Right atrium auricular region (tissue), 2 donors: ENCODE results near the gene MAFF. TPM values are rescaled to one million over a fixed set of nuclear protein-coding genes. Genes with fewer than 3 reads are reported as not detected.

ENCODE experiments used
- DNase-seq: peaks from one replicate; pipeline ENCODE4 v3.0.0-alpha.2; 2019; ENCODE audit warnings: low spot score
- H3K27ac ChIP-seq, 2 donors: fragments of 200-600 bp; sonication (generic); 1 replicate in 1 of 2; 2 replicates in 1 of 2; pipeline ENCODE4 v1.5.1; 2016 to 2019
- H3K27me3 ChIP-seq, 2 donors: fragments of 200-600 bp; sonication (generic); one replicate each; pipeline versions ENCODE4 v1.5.1 to v1.6.0; 2017 to 2019
- H3K36me3 ChIP-seq: fragments of 200-600 bp; sonication (generic); one replicate; pipeline ENCODE4 v1.5.1; 2016
- H3K4me1 ChIP-seq, 2 donors: fragments of 200-600 bp; sonication (generic); one replicate each; pipeline versions ENCODE4 v1.5.1 to v1.6.0; 2017 to 2019
- H3K4me3 ChIP-seq, 2 donors: fragments of 200-600 bp; sonication (generic); 1 replicate in 1 of 2; 2 replicates in 1 of 2; pipeline ENCODE4 v1.5.1; 2017 to 2019; ENCODE audit warnings: mild to moderate bottlenecking in 1 of 2, moderate library complexity in 1 of 2
- H3K9me3 ChIP-seq, 2 donors: fragments of 200-600 bp; sonication (generic); one replicate each; pipeline ENCODE4 v1.5.1; 2019
- CTCF ChIP-seq, 2 donors: fragments of 200-600 bp; sonication (generic); IDR thresholded peaks; one replicate each; pipeline ENCODE4 v1.5.1; 2019; ENCODE audit warnings: antibody characterized with exemption in 2 of 2
- total RNA-seq, 2 donors: library from RNA; depleted of rRNA; stranded (reverse); fragments of >200 nt; gene quantifications; one replicate each; pipeline ENCODE4 v1.1.0, GENCODE V29; 2016

MAFF gene
- total RNA-seq, 2 donors from 2014 or later: 24.8 to 43.5 TPM

GRCh38 chr22:38228326-38228872, 26.6 kb downstream of the MAFF start:
- Histone ChIP-seq H3K27me3 (no peaks in the 10 kb centered on the region), H3K36me3 (peaks cover 81% of the 10 kb centered on the region), H3K4me3 (no peak overlapping the region), H3K9me3 (no peaks in the 10 kb centered on the region), H3K4me1 (peaks cover 0 to 44% of the 10 kb centered on the region in 2 donors), H3K27ac (peak overlapping the region; percentile 72 to 87)
- TF ChIP-seq CTCF (IDR thresholded peaks at IDR 0.05): no peak
- DNase-seq: no peak

DNA sequence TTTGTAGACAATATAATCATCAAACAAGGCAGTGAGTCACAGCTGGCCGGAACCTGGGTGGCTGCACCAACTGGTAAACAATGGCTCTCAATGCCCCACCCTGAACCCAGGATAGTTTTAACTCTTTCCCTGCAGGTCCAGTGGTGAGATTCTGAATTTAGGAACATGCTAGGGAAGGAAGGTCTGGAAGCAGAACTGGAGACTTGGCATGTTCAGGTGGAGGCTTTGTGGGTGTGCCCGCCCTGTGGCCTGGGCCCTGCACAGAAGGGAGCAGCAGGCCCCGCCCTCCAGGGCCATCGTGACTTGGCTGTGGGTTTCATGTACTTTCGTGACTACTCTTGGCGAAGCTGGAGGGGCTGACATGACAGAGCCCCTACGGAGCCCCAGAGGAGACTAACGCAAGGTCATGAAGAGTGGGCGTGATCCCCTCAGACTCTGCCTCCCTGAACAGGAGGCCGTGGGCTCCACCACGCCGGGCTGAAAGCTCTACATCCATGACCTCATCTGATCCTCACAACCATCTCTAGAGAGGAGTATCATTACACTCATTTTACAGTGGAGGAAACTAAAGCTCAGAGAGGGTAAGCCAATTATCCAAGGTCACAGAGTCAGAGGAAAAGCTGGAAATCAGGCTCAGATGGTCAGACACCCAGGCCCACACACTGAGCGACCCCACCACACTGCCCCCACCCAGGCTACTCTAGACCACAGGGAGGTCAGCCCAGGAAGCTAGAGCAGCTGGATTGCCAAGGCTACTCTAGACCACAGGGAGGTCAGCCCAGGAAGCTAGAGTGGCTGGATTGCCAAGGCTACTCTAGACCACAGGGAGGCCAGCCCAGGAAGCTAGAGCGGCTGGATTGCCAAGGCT, 27.3 kb downstream of the MAFF start:
- H3K27me3 ChIP-seq: no peaks in the 10 kb centered on the region
- peaks cover 0 to 51% of the 10 kb centered on the region in 2 donors for H3K4me1 ChIP-seq
- no peaks in the 10 kb centered on the region for H3K9me3 ChIP-seq
- no peak for TF ChIP-seq CTCF (IDR thresholded peaks at IDR 0.05)
- DNase-seq: peak; percentile 85
- no peak overlapping the region for H3K4me3 ChIP-seq
- H3K36me3 ChIP-seq: peaks cover 78% of the 10 kb centered on the region
- peak overlapping the region; percentile 72 to 87 for H3K27ac ChIP-seq

- Histone ChIP-seq H3K4me1 (peaks cover 0 to 60% of the 10 kb centered on the region in 2 donors), H3K36me3 (peaks cover 74% of the 10 kb centered on the region), H3K27ac (peak overlapping the region; percentile 37 to 77), H3K9me3 (no peaks in the 10 kb centered on the region), H3K27me3 (no peaks in the 10 kb centered on the region), H3K4me3 (no peak overlapping the region)
- no peak for DNase-seq
- peak in 1 of 2 donors; percentile 59 for TF ChIP-seq CTCF (IDR thresholded peaks at IDR 0.05)
Measured at GRCh38 chr22:38230108-38230825, 28.5 kb downstream of the MAFF start.

DNA sequence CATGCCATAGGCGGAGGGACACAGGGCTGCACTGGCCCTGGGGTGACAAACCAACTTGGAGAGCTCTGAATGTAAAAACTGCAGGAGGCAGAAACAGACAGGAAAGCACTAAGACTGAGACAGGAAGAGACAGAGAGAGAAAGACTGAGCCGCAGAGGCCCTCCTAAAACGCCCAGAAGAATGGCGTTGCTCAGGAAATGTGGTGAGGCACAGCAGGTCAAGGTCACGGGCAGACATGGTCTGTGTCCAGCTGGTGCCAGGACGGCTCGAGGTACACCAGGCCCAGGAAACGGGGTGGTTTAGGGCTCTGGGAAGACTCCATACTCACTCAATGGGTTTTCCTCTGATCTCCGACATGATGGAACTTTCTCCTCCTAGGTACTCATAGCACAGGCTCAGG, 29.1 kb downstream of the MAFF start:
- no peak for DNase-seq
- peak overlapping the region; percentile 37 to 77 for H3K27ac ChIP-seq
- H3K9me3 ChIP-seq: no peaks in the 10 kb centered on the region
- H3K4me3 ChIP-seq: no peak overlapping the region
- no peaks in the 10 kb centered on the region for H3K27me3 ChIP-seq
- H3K4me1 ChIP-seq: peaks cover 0 to 61% of the 10 kb centered on the region in 2 donors
- H3K36me3 ChIP-seq: peaks cover 75% of the 10 kb centered on the region
- no peak for TF ChIP-seq CTCF (IDR thresholded peaks at IDR 0.05)

DNA sequence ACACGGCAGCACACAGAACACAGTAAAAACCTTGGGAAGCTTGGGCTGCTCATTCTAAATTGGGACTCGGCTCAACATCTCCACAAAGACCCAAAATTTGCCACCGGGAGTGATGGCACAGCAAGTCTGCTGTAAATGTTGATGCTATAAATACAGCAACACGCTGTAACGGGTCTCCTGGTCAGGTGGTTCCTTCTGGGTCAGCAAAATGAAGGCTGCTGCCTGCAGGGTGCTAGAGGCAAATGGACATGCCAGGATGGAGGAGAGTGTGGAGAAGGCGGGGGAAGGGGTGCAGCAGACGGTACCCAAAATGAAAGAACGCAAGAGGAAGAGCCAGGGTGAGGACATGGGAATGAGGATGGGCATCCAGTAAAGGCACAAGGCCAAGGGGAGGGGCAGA, 30.4 kb downstream of the MAFF start:
- peaks cover 69% of the 10 kb centered on the region for H3K36me3 ChIP-seq
- no peaks in the 10 kb centered on the region for H3K9me3 ChIP-seq
- TF ChIP-seq CTCF (IDR thresholded peaks at IDR 0.05): no peak
- DNase-seq: no peak
- H3K27me3 ChIP-seq: no peaks in the 10 kb centered on the region
- H3K4me3 ChIP-seq: no peak overlapping the region
- no peak overlapping the region for H3K27ac ChIP-seq
- H3K4me1 ChIP-seq: peaks cover 0 to 67% of the 10 kb centered on the region in 2 donors
